GM12878 (cell line): Measurements from ENCODE around the gene PARS2. TPM values are rescaled to one million over a fixed set of nuclear protein-coding genes. Genes with fewer than 3 reads are reported as not detected.

Experiments used
- ATAC-seq: fragments of 200-7000 bp; cut with Tn5 transposase; 3 replicates; pipeline ENCODE4 v1.9.1; 2020; ENCODE audit warnings: mild to moderate bottlenecking, moderate library complexity
- BruUV-seq: library from RNA; stranded (reverse); fragments of 400-500 nt; replicated peaks from 2 replicates; lab custom pipeline; 2021; lab: Mats Ljungman, UMichigan
- CTCF ChIA-PET: fragments of 300-600 bp; sonication (Branson Sonifier 250); formaldehyde crosslinking; extraction: SDS; loops from one replicate; lab custom pipeline; 2021; ENCODE audit warnings: inconsistent platforms; lab: Yijun Ruan, JAX
- POLR2A ChIA-PET: fragments of 350-600 bp; formaldehyde crosslinking; extraction: SDS; loops from one replicate; lab custom pipeline; 2021; ENCODE audit warnings: inconsistent platforms; lab: Charles Lee
- RAD21 ChIA-PET: fragments of 300-600 bp; sonication (Branson Sonifier 250); formaldehyde crosslinking; loops from one replicate; lab custom pipeline; 2023; ENCODE audit warnings: antibody characterized with exemption; ENCODE audit not compliant: unreplicated experiment; lab: Charles Lee
- SMC1A ChIA-PET: fragments of 300-600 bp; sonication (Branson Sonifier 250); formaldehyde crosslinking; loops from one replicate; lab custom pipeline; 2023; ENCODE audit not compliant: unreplicated experiment, uncharacterized antibody; lab: Charles Lee
- DNase-seq: peaks from one replicate; pipeline ENCODE4 v3.0.0-alpha.2; 2011; ENCODE audit warnings: low read depth, low spot score
- FAIRE-seq: peaks from 3 replicates; lab custom pipeline; 2011; peaks lifted over from hg19 to GRCh38; lab: Jason Lieb, UNC
- H2AFZ ChIP-seq: 2 replicates; pipeline ENCODE4 v1.6.0; 2011; ENCODE audit warnings: low read depth, low read length, control low read depth; ENCODE audit not compliant: control insufficient read depth
- H3K27ac ChIP-seq: 2 replicates; pipeline ENCODE4 v1.5.1; 2011; ENCODE audit warnings: control low read depth; ENCODE audit not compliant: control insufficient read depth, insufficient read depth
- H3K27me3 ChIP-seq, 2 experiments: replicated peaks in 1 of 2; 2 replicates each; pipeline versions ENCODE4 v1.6.0 to v1.6.1; 2011; ENCODE audit warnings: low read length in 1 of 2; ENCODE audit not compliant: control insufficient read depth in 2 of 2, insufficient read depth in 2 of 2
- H3K36me3 ChIP-seq, 2 experiments: 2 replicates each; pipeline ENCODE4 v1.5.1; 2011; ENCODE audit warnings: low read length in 1 of 2; ENCODE audit not compliant: control insufficient read depth in 2 of 2, insufficient read depth in 2 of 2
- H3K4me1 ChIP-seq: 2 replicates; pipeline ENCODE4 v1.6.1; 2011; ENCODE audit warnings: mild to moderate bottlenecking, low read length, moderate library complexity, mixed read lengths; ENCODE audit not compliant: control insufficient read depth, insufficient read depth
- H3K4me2 ChIP-seq: 2 replicates; pipeline ENCODE4 v1.6.0; 2011; ENCODE audit warnings: control low read depth; ENCODE audit not compliant: control insufficient read depth, insufficient read depth
- H3K4me3 ChIP-seq: fragments of 200-600 bp; sonication (generic); 2 replicates; pipeline ENCODE4 v1.5.1; 2016
- H3K79me2 ChIP-seq: 2 replicates; pipeline ENCODE4 v1.6.0; 2011; ENCODE audit warnings: low read length; ENCODE audit not compliant: control insufficient read depth, insufficient read depth
- H3K9ac ChIP-seq: 2 replicates; pipeline ENCODE4 v1.8.0; 2011; ENCODE audit warnings: low read length, control low read depth, mixed read lengths; ENCODE audit not compliant: control insufficient read depth, insufficient read depth
- H3K9me3 ChIP-seq: replicated peaks from 3 replicates; pipeline ENCODE4 v1.5.1; 2011; ENCODE audit warnings: mild to moderate bottlenecking, low read length; ENCODE audit not compliant: control insufficient read depth, insufficient read depth
- H4K20me1 ChIP-seq: 2 replicates; pipeline ENCODE4 v1.6.0; 2011; ENCODE audit not compliant: control insufficient read depth, insufficient read depth
- MTA3 ChIP-seq: IDR thresholded peaks from 2 replicates; pipeline ENCODE4 v1.6.1; 2012; ENCODE audit warnings: low read length, inconsistent platforms, borderline replicate concordance
- POLR2A ChIP-seq: IDR thresholded peaks from 2 replicates; pipeline ENCODE4 v1.6.1; 2011; ENCODE audit warnings: low read depth, mild to moderate bottlenecking, low read length
- TARDBP ChIP-seq: IDR thresholded peaks from 2 replicates; pipeline ENCODE4 v1.6.1; 2016; ENCODE audit warnings: borderline replicate concordance
- ZNF622 ChIP-seq: fragments of 450-650 bp; IDR thresholded peaks from 2 replicates; pipeline ENCODE4 v1.6.1; 2017; ENCODE audit warnings: mild to moderate bottlenecking, inconsistent platforms
- WGBS: methylation state at CpG from one replicate; pipeline ENCODE4 v1.1.6; 2016; ENCODE audit warnings: low lambda C conversion rate; ENCODE audit not compliant: insufficient replicate concordance, insufficient coverage; ENCODE audit errors: missing lambda C conversion rate; 5-methylcytosine and 5-hydroxymethylcytosine counted together
- in situ Hi-C: fragments of 300-500 bp; cut with MboI; formaldehyde crosslinking; loops from 9 replicates; pipeline ENCODE4 v1.14.3; 2018; ENCODE audit warnings: mixed read lengths
- intact Hi-C: fragments of 100-400 bp; cut with micrococcal nuclease; formaldehyde crosslinking; loops from one replicate; pipeline ENCODE4 v1.14.2; 2022; ENCODE audit not compliant: unreplicated experiment
- polyA plus RNA-seq, 11 experiments: library from polyadenylated mRNA; depleted of rRNA in 4 of 11; unstranded in 6 of 11; stranded (reverse) in 5 of 11; fragments of >200 nt; fragmentation: Nextera tagmentation in 4 of 11; fragmentation: Illumina TruSeq in 1 of 11; extraction: Ambion mirVana in 4 of 11; extraction: Trizol in 1 of 11; gene quantifications; 1 replicate in 1 of 11; 2 replicates in 10 of 11; pipeline versions ENCODE4 v1.2.1 to v1.2.3, GENCODE V29; 2011 to 2016; ENCODE audit warnings: inconsistent platforms in 2 of 11, missing spikeins in 2 of 11, low read depth in 1 of 11
- total RNA-seq, 4 experiments: library from RNA; depleted of rRNA in 3 of 4; stranded (reverse); fragments of >200 nt in 3 of 4; fragmentation: Illumina TruSeq in 1 of 4; extraction: Trizol in 1 of 4; gene quantifications; 2 replicates each; pipeline versions ENCODE4 v1.2.1 to v1.2.3, GENCODE V29; 2013 to 2021
- TF ChIP-seq, protein P1 (sequence below): fragments of 450-650 bp; IDR thresholded peaks from 2 replicates; pipeline ENCODE4 v1.6.1; 2016; ENCODE audit warnings: mild to moderate bottlenecking, moderate library complexity, borderline replicate concordance
- TF ChIP-seq, protein P2 (sequence below): IDR thresholded peaks from 2 replicates; pipeline ENCODE4 v1.6.1; 2012; ENCODE audit warnings: low read depth, low read length, improper control_type of control experiment

The PARS2 gene
- total and polyA plus RNA-seq, 10 of the 15 experiments (the other 5 are each of a cell fraction or from before 2014, with no cell fraction given): 3.7 to 12.2 (median 5.9) TPM

DNA sequence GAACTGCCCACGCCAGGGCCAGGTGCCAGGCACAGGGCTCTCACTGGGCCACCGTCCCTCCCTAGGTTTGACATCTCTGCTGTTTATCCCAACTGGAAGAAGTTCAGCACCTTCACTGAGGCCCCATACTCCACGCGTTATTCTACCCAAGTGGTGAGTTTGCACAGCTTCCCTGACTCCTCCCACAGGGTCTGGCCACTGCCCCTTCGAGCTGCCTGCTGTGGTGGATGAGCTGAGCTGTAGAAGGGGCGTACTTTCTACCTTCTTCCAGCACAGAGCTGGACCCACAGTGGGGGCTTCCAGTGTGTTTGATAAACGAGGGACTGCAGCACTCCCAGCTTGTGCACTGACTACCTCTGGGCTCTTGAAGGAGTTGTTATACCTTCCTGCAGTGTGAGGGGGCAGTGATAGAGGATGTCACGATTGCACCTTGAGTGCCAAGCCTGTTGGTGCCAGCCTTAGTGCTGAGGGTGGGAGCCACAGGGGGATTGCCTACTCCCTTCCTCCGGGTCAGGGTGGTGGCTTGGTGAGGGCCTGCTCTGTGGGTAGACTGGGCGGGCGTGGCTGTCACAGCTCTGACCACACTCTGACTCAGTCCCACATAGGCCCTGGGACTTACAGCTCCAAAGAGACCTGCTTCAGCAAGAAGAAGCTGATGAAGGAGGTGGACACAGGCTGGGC lies 42.7 kb upstream of the PARS2 start (continued):
- TF ChIP-seq, protein P1, sequence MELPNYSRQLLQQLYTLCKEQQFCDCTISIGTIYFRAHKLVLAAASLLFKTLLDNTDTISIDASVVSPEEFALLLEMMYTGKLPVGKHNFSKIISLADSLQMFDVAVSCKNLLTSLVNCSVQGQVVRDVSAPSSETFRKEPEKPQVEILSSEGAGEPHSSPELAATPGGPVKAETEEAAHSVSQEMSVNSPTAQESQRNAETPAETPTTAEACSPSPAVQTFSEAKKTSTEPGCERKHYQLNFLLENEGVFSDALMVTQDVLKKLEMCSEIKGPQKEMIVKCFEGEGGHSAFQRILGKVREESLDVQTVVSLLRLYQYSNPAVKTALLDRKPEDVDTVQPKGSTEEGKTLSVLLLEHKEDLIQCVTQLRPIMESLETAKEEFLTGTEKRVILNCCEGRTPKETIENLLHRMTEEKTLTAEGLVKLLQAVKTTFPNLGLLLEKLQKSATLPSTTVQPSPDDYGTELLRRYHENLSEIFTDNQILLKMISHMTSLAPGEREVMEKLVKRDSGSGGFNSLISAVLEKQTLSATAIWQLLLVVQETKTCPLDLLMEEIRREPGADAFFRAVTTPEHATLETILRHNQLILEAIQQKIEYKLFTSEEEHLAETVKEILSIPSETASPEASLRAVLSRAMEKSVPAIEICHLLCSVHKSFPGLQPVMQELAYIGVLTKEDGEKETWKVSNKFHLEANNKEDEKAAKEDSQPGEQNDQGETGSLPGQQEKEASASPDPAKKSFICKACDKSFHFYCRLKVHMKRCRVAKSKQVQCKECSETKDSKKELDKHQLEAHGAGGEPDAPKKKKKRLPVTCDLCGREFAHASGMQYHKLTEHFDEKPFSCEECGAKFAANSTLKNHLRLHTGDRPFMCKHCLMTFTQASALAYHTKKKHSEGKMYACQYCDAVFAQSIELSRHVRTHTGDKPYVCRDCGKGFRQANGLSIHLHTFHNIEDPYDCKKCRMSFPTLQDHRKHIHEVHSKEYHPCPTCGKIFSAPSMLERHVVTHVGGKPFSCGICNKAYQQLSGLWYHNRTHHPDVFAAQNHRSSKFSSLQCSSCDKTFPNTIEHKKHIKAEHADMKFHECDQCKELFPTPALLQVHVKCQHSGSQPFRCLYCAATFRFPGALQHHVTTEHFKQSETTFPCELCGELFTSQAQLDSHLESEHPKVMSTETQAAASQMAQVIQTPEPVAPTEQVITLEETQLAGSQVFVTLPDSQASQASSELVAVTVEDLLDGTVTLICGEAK: no peak
- TF ChIP-seq POLR2A: no peak
- TF ChIP-seq, all 136 proteins: peak for 0

DNA sequence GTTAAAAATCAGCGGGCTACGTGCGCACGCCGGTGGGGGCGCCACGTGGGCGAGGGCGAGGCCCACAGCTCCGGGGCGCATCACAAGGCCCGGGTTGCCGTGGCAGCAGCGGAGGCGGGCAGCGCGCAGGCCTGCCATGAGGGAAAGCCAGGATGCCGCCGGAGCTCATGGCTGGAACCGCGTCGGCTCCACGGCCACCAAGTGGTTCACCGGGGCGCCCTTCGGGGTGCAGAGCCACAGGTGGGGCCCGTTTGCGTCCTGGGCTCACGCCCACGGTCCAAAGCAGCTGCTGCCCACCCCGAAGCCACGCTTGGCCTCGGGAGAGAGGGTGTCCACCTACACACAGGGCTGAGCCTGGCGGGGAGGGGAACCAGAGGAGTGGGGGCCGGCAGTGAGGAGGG lies 41.7 kb upstream of the PARS2 start:
- Histone ChIP-seq H3K4me3 (no peak overlapping the region), H3K79me2 (no peaks in the 10 kb centered on the region), H3K36me3 (no peaks in the 10 kb centered on the region), H3K27ac (no peak overlapping the region), H4K20me1 (no peaks in the 10 kb centered on the region), H3K9ac (no peak overlapping the region), H3K4me1 (peaks cover 10% of the 10 kb centered on the region), H3K27me3 (no peaks in the 10 kb centered on the region), H2AFZ (no peak overlapping the region), H3K9me3 (no peaks in the 10 kb centered on the region), H3K4me2 (no peak overlapping the region)
- DNase-seq (no peak), ATAC-seq (no peak), FAIRE-seq (no peak)
- ChIA-PET RAD21 (interaction anchor here (0.6 kb wide), 1 partner anchor 905 kb away, joined by 4 read pairs; no protein-coding TSS in a partner anchor), POLR2A (no interaction called here), CTCF (interaction anchor here (1.3 kb wide), 1 partner anchor 139 kb away, joined by 3 read pairs; no protein-coding TSS in a partner anchor), SMC1A (no interaction called here)
- in situ Hi-C loops: no loop called here
- BruUV-seq: no TSS peak
- intact Hi-C loops: no loop called here
- WGBS: 85% methylated on average over 35 of the region's 35 CpGs
- TF ChIP-seq MTA3 (no peak), TARDBP (no peak), ZNF622 (no peak)
- TF ChIP-seq, protein P1: no peak
- TF ChIP-seq, protein P2, sequence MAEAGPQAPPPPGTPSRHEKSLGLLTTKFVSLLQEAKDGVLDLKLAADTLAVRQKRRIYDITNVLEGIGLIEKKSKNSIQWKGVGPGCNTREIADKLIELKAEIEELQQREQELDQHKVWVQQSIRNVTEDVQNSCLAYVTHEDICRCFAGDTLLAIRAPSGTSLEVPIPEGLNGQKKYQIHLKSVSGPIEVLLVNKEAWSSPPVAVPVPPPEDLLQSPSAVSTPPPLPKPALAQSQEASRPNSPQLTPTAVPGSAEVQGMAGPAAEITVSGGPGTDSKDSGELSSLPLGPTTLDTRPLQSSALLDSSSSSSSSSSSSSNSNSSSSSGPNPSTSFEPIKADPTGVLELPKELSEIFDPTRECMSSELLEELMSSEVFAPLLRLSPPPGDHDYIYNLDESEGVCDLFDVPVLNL: no peak
